GM19324 (cell line): ENCODE measurements around the gene CBX3.
"Not testable (repeated sequence)": the region's sequence is repeated elsewhere in the genome, so short reads cannot be mapped to it uniquely, and the experiment has no call there.

ENCODE experiments used
- ATAC-seq: cut with Tn5 transposase; IDR thresholded peaks from one replicate; pipeline ENCODE4 v1.9.1; 2021; ENCODE audit warnings: mild to moderate bottlenecking, moderate library complexity; ENCODE audit not compliant: unreplicated experiment, low FRiP score

CBX3 gene

GRCh38 chr7:26169271-26169670, 32.3 kb upstream of the CBX3 start:
- no peak for ATAC-seq

GRCh38 chr7:26170663-26171062, 30.9 kb upstream of the CBX3 start:
- ATAC-seq: no peak

DNA sequence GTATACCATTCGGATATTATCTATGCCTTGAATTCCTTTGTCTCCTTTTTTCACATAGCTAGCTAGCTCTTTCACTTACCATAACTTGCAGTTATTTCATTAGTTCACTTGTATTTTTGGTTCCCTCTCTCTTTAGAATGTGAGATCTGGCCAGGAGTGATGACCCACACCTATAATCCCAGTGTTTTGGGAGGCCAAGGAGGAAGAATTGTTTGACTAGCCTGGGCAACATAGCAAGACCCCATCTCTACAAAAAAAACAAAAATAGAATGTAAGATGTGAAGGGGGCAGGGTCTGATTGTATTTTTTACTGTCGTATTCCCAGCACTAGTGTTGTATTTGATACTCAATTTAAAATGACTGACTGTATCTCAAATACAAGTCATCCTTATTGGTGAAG, 29.9 kb upstream of the CBX3 start:
- no peak for ATAC-seq

DNA sequence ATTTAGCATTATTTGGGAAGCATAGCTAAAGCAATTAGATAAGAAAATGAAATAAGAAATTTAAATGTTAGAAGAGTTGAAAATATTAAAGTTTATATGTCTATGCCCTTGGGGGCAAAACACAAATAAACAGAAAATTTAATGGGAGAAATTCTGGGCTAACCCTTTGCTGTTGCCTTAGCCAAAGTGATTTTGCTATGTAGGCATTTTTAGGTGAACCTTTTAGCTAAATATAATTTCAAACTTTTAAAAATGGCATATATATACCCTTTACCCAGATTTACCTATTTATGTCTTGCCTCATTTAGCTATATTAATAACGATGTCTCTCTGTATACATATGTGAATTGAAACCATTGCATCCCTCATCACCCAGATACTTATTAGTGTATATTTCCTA, 29.5 kb upstream of the CBX3 start:
- ATAC-seq: no peak

DNA sequence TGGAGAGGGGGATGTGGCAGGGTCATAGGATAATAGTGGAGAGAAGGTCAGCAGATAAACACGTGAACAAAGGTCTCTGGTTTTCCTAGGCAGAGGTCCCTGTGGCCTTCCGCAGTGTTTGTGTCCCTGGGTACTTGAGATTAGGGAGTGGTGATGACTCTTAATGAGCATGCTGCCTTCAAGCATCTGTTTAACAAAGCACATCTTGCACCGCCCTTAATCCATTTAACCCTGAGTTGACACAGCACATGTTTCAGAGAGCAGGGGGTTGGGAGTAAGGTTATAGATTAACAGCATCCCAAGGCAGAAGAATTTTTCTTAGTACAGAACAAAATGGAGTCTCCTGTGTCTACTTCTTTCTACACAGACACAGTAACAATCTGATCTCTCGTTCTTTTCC, 25.6 kb upstream of the CBX3 start:
- ATAC-seq: not testable (repeated sequence)

DNA sequence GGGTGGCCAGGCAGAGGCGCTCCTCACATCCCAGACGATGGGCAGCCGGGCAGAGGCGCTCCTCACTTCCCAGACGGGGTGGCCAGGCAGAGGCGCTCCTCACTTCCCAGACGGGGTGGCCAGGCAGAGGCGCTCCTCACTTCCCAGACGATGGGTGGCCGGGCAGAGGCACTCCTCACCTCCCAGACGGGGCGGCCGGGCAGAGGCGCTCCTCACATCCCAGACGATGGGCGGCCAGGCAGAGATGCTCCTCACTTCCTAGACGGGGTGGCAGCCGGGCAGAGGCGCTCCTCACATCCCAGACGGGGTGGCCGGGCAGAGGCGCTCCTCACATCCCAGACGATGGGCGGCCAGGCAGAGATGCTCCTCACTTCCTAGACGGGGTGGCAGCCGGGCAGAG, 24.8 kb upstream of the CBX3 start:
- ATAC-seq: not testable (repeated sequence)

DNA sequence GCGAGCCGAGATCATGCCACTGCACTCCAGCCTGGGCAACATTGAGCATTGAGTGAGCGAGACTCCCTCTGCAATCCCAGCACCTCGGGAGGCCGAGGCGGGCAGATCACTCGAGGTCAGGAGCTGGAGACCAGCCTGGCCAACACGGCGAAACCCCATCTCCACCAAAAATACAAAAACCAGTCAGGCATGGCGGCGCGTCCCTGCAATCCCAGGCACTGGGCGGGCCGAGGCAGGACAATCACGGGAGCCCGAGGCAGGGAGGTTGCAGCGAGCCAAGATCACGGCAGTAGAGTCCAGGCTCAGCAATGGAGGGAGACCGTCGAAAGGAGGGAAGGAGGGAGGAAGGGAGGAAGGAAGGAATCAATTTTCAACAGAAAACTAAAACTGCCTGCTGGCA, 24.3 kb upstream of the CBX3 start:
- not testable (repeated sequence) for ATAC-seq

GRCh38 chr7:26178272-26178960, 23.1 kb upstream of the CBX3 start:
- ATAC-seq: no peak

GRCh38 chr7:26179422-26179821, 22.1 kb upstream of the CBX3 start:
- ATAC-seq: no peak

- ATAC-seq: no peak
Observed at GRCh38 chr7:26179826-26180497, 21.6 kb upstream of the CBX3 start.

GRCh38 chr7:26180792-26181198, 20.8 kb upstream of the CBX3 start:
- ATAC-seq: no peak

DNA sequence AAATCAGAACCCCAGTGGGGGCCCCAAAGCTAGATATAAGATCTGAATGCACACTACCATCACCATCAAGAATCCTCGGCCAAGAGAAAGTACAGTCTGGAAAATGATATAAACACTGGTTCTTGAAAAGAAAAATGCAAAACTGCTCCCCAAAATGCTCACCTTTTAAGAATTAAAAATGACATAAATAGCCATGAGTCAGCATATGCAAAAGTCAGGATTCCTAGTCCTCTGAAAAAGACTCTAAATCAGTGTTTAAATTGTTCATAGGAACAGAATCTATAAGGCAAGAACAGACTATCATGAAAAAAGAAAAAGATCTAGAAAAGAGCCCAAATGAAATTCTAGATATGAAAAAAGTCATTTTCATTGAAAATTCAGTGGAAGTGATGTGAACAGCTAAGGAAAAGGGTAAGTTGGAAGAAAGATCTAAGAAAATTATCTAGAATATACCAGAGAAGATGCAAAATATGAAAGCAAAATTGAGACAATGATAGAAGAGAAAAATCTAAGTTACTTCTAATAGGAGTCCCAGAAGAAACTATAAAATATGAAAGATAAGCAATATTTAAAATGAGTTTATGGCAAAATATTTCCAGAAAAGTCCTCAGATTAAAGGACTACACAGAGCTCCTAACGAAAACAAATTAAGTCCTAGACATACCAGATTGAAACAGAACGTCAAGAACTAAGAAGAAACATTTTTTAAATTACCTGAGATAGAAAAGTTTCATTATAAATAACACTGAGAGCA, 19.9 kb upstream of the CBX3 start:
- ATAC-seq: no peak

GRCh38 chr7:26182283-26182682, 19.3 kb upstream of the CBX3 start:
- no peak for ATAC-seq

DNA sequence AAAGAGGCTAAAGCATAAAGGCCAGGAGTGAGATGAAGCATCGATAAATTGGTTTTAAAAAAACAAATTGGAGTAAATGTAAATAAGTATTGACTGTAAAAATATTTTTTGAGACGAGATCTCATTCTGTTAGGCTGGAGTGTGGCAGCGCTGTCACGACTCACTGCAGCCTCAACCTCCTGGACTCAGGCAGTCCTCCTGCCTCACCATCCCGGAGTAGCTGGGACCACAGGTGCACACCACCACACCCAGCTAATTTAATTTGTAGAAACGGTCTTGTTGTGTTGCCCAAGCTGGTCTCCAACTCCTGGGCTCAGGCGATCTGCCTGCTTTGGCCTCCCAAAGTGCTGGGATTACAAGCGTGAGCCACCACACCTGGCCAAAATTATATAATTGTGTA, 18.8 kb upstream of the CBX3 start:
- ATAC-seq: no peak

GRCh38 chr7:26183545-26184280, 17.8 kb upstream of the CBX3 start:
- ATAC-seq: no peak

- not testable (repeated sequence) for ATAC-seq
Observed at GRCh38 chr7:26184281-26185101, 17.1 kb upstream of the CBX3 start.

- peak; percentile 52 for ATAC-seq
Observed at GRCh38 chr7:26185131-26185843, 16.3 kb upstream of the CBX3 start.

GRCh38 chr7:26185844-26186180, 15.7 kb upstream of the CBX3 start:
- ATAC-seq: peak; percentile 14
